Keratinocyte (primary cell): Measurements from ENCODE around the gene KCNJ6. TPM values are rescaled to one million over a fixed set of nuclear protein-coding genes. Genes with fewer than 3 reads are reported as not detected.

Source experiments
- DNase-seq: peaks from one replicate; pipeline ENCODE4 v3.0.0-alpha.2; 2011; ENCODE audit warnings: low read depth, missing footprints, low spot score
- FAIRE-seq: peaks from 2 replicates; lab custom pipeline; 2011; peaks lifted over from hg19 to GRCh38; lab: Jason Lieb, UNC
- H2AFZ ChIP-seq: 2 replicates; pipeline ENCODE4 v1.6.0; 2012; ENCODE audit warnings: low read length, control low read depth, inconsistent platforms; ENCODE audit not compliant: control insufficient read depth
- H3K27ac ChIP-seq: 2 replicates; pipeline ENCODE4 v1.5.1; 2011; ENCODE audit warnings: low read length; ENCODE audit not compliant: control insufficient read depth, insufficient read depth
- H3K27me3 ChIP-seq: 3 replicates; pipeline ENCODE4 v1.6.0; 2011; ENCODE audit warnings: low read length; ENCODE audit not compliant: control insufficient read depth, insufficient read depth; ENCODE audit errors: extremely low read depth
- H3K36me3 ChIP-seq, 2 experiments: 2 replicates in 1 of 2; 3 replicates in 1 of 2; pipeline ENCODE4 v1.5.1; 2011; ENCODE audit warnings: low read length in 2 of 2, mild to moderate bottlenecking in 1 of 2; ENCODE audit not compliant: control insufficient read depth in 2 of 2, insufficient read depth in 2 of 2; ENCODE audit errors: extremely low read depth in 1 of 2
- H3K4me1 ChIP-seq: 3 replicates; pipeline ENCODE4 v1.5.1; 2011; ENCODE audit warnings: low read length; ENCODE audit not compliant: control insufficient read depth, insufficient read depth; ENCODE audit errors: extremely low read depth
- H3K4me2 ChIP-seq: 3 replicates; pipeline ENCODE4 v1.6.0; 2011; ENCODE audit warnings: low read depth, low read length; ENCODE audit not compliant: control insufficient read depth, insufficient read depth; ENCODE audit errors: extremely low read depth
- H3K4me3 ChIP-seq, 3 experiments: fragments of 200-600 bp in 1 of 3; sonication (generic) in 1 of 3; 2 replicates in 2 of 3; 3 replicates in 1 of 3; pipeline ENCODE4 v1.5.1; 2011 to 2016; ENCODE audit warnings: low read length in 3 of 3, mild to moderate bottlenecking in 3 of 3, control low read depth in 2 of 3, inconsistent platforms in 1 of 3, low read depth in 1 of 3, mixed read lengths in 1 of 3, mixed run types in 1 of 3, moderate library complexity in 1 of 3; ENCODE audit not compliant: control insufficient read depth in 2 of 3, insufficient read depth in 2 of 3; ENCODE audit errors: extremely low read depth in 1 of 3
- H3K79me2 ChIP-seq: 2 replicates; pipeline ENCODE4 v1.6.0; 2012; ENCODE audit warnings: low read length; ENCODE audit not compliant: control insufficient read depth, insufficient read depth
- H3K9ac ChIP-seq: 3 replicates; pipeline ENCODE4 v1.6.0; 2011; ENCODE audit warnings: low read length; ENCODE audit not compliant: control insufficient read depth, insufficient read depth; ENCODE audit errors: extremely low read depth
- H3K9me1 ChIP-seq: 3 replicates; pipeline ENCODE4 v1.6.0; 2011; ENCODE audit warnings: low read length; ENCODE audit not compliant: control insufficient read depth, insufficient read depth; ENCODE audit errors: extremely low read depth
- H3K9me3 ChIP-seq: 2 replicates; pipeline ENCODE4 v1.5.1; 2012; ENCODE audit warnings: low read depth, low read length; ENCODE audit not compliant: control insufficient read depth
- H4K20me1 ChIP-seq: 3 replicates; pipeline ENCODE4 v1.6.0; 2011; ENCODE audit warnings: low read length; ENCODE audit not compliant: control insufficient read depth, insufficient read depth; ENCODE audit errors: extremely low read depth
- CTCF ChIP-seq, 3 experiments: IDR thresholded peaks in 1 of 3; conservative IDR thresholded peaks in 1 of 3; optimal IDR thresholded peaks in 1 of 3; 2 replicates in 2 of 3; 3 replicates in 1 of 3; pipeline versions ENCODE3 to v1.5.1; 2011; ENCODE audit warnings: low read length in 3 of 3, mild to moderate bottlenecking in 3 of 3, moderate library complexity in 2 of 3, control low read depth in 1 of 3, inconsistent platforms in 1 of 3; ENCODE audit not compliant: insufficient read depth in 2 of 3; ENCODE audit errors: extremely low read depth in 1 of 3
- EZH2 ChIP-seq: IDR thresholded peaks from one replicate; pipeline ENCODE4 v1.6.1; 2012; ENCODE audit warnings: inconsistent platforms, mild to moderate bottlenecking, low read length, moderate library complexity
- dilution Hi-C: fragments of 300-500 bp; cut with MboI; formaldehyde crosslinking; loops from one replicate; pipeline ENCODE4 v1.7.0; 2020; ENCODE audit warnings: low sequenced_read_pairs; ENCODE audit not compliant: extremely low pct_ligation_motif_present
- polyA plus RNA-seq, 5 experiments: library from polyadenylated mRNA; depleted of rRNA in 3 of 5; stranded (reverse) in 3 of 5; stranded (forward) in 1 of 5; unstranded in 1 of 5; fragments of >200 nt; gene quantifications; 1 replicate in 1 of 5; 2 replicates in 3 of 5; 3 replicates in 1 of 5; pipeline versions ENCODE4 v1.2.1 to v1.2.3, GENCODE V29; 2011 to 2012; ENCODE audit warnings: missing spikeins in 2 of 5, low read depth in 1 of 5, low replicate concordance in 1 of 5

Gene KCNJ6
- polyA plus RNA-seq, 1 donor (not counting 4 experiments of a cell fraction or from before 2014, with no cell fraction given) = not detected

GRCh38 chr21:37601915-37602314 is 314.3 kb downstream of the KCNJ6 start:
- Histone ChIP-seq H3K4me2 (no peak overlapping the region), H3K9ac (no peak overlapping the region), H3K9me3 (no peaks in the 10 kb centered on the region), H4K20me1 (no peaks in the 10 kb centered on the region), H2AFZ (no peak overlapping the region), H3K27ac (no peak overlapping the region), H3K9me1 (no peaks in the 10 kb centered on the region), H3K79me2 (no peaks in the 10 kb centered on the region), H3K4me3 (no peak overlapping the region), H3K4me1 (no peaks in the 10 kb centered on the region), H3K36me3 (no peaks in the 10 kb centered on the region), H3K27me3 (peaks cover 3% of the 10 kb centered on the region)
- FAIRE-seq (no peak), DNase-seq (no peak)
- TF ChIP-seq EZH2 (no peak), CTCF (optimal IDR thresholded peaks at IDR 0.05 in 1 of 3, IDR thresholded peaks at IDR 0.05 in 1 of 3, conservative IDR thresholded peaks at IDR 0.05 in 1 of 3; ENCODE audit: extremely low read depth in 1 of 3, insufficient read depth in 2 of 3, low read length in 3 of 3) (no peak)
- dilution Hi-C loops = no loop called here

GRCh38 chr21:37601027-37601426 is 315.2 kb downstream of the KCNJ6 start:
- Histone ChIP-seq H3K9ac (no peak overlapping the region), H4K20me1 (no peaks in the 10 kb centered on the region), H3K9me1 (no peaks in the 10 kb centered on the region), H3K36me3 (no peaks in the 10 kb centered on the region), H3K4me3 (no peak overlapping the region), H3K4me1 (no peaks in the 10 kb centered on the region), H3K79me2 (no peaks in the 10 kb centered on the region), H3K27me3 (no peaks in the 10 kb centered on the region), H3K9me3 (no peaks in the 10 kb centered on the region), H2AFZ (no peak overlapping the region), H3K27ac (no peak overlapping the region), H3K4me2 (no peak overlapping the region)
- FAIRE-seq (no peak), DNase-seq (no peak)
- TF ChIP-seq CTCF (optimal IDR thresholded peaks at IDR 0.05 in 1 of 3, IDR thresholded peaks at IDR 0.05 in 1 of 3, conservative IDR thresholded peaks at IDR 0.05 in 1 of 3; ENCODE audit: extremely low read depth in 1 of 3, insufficient read depth in 2 of 3, low read length in 3 of 3) = no peak
- no peak for TF ChIP-seq EZH2
- dilution Hi-C loops = no loop called here
